MCF 10A (cell line): ENCODE measurements around the gene ZNF783. TPM values are rescaled to one million over a fixed set of nuclear protein-coding genes. Genes with fewer than 3 reads are reported as not detected.

Experiments
- BruUV-seq: library from RNA; stranded (reverse); fragments of 400-500 nt; replicated peaks from 2 replicates; lab custom pipeline; 2021; lab: Mats Ljungman, UMichigan
- CTCF ChIA-PET: fragments of 300-600 bp; sonication (Branson Sonifier 250); formaldehyde crosslinking; extraction: SDS; loops from one replicate; lab custom pipeline; 2021; ENCODE audit warnings: antibody characterized with exemption, inconsistent platforms; lab: Yijun Ruan, JAX
- POLR2A ChIA-PET: fragments of 300-600, 350-650 bp; sonication (Branson Sonifier 250); formaldehyde crosslinking; extraction: SDS; loops from one replicate; lab custom pipeline; 2020; ENCODE audit warnings: antibody characterized with exemption, inconsistent platforms; lab: Yijun Ruan, JAX
- DNase-seq: peaks from one replicate; pipeline ENCODE4 v3.0.0-alpha.2; 2018; ENCODE audit not compliant: unreplicated experiment
- H3K27ac Mint-ChIP-seq: one replicate; pipeline ENCODE4 v1.8.0; 2022; ENCODE audit warnings: mild to moderate bottlenecking, low read depth, mixed read lengths; ENCODE audit not compliant: unreplicated experiment
- H3K27me3 Mint-ChIP-seq: one replicate; pipeline ENCODE4 v1.8.0; 2022; ENCODE audit warnings: mixed read lengths; ENCODE audit not compliant: insufficient read depth, unreplicated experiment
- H3K36me3 Mint-ChIP-seq: one replicate; pipeline ENCODE4 v1.8.0; 2022; ENCODE audit warnings: mild to moderate bottlenecking, moderate library complexity, mixed read lengths; ENCODE audit not compliant: insufficient read depth, unreplicated experiment
- H3K4me1 Mint-ChIP-seq: one replicate; pipeline ENCODE4 v1.8.0; 2022; ENCODE audit warnings: mixed read lengths; ENCODE audit not compliant: insufficient read depth, unreplicated experiment
- H3K4me3 Mint-ChIP-seq: one replicate; pipeline ENCODE4 v1.8.0; 2022; ENCODE audit warnings: mild to moderate bottlenecking, moderate library complexity, mixed read lengths; ENCODE audit not compliant: unreplicated experiment
- H3K9me3 Mint-ChIP-seq: one replicate; pipeline ENCODE4 v1.8.0; 2022; ENCODE audit warnings: mixed read lengths; ENCODE audit not compliant: unreplicated experiment
- intact Hi-C: fragments of 100-400 bp; cut with micrococcal nuclease; formaldehyde crosslinking; loops from 2 replicates; pipeline ENCODE4 v1.14.1; 2022
- total RNA-seq: library from RNA; stranded (reverse); gene quantifications from 2 replicates; pipeline ENCODE4 v1.2.3, GENCODE V29; 2022
- TF ChIP-seq, protein P1 (sequence below): fragments of 200-600 bp; IDR thresholded peaks from one replicate; pipeline ENCODE4 v1.8.0; 2022; ENCODE audit warnings: antibody characterized with exemption, mild to moderate bottlenecking; ENCODE audit not compliant: unreplicated experiment

The ZNF783 gene
- total RNA-seq, 1 experiment from 2014 or later, result 39.5 TPM

DNA sequence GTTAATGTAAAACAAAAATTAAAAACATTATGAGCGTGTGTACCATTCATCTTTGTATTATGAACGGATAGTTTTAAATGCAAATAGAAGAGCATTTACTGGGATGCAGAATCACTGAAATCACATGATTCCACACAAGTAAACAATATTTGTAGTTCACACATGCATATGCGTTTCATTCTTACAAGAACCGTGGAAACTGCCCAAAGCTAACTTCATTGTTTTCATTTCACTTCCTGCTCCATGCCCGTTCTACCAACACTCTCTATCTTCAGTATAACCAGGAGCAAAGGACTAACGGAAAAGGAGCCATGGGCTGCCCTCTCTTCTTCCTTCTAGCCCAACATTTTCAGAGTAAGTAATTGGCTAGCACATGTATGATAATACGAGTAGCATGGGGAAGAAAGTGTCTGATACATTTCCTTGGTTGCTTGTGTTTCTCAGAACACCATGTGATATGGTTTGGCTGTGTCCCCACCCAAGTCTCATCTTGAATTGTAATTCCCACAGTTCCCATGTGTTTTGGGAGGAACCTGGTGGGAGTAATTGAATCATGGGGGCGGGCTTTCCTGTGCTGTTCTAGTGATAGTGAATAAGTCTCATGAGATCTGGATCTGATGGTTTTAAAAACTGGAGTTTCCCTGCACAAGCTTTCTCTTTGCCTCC, 38.8 kb downstream of the ZNF783 start:
- DNase-seq, result no peak
- peaks cover 17% of the 10 kb centered on the region for H3K36me3 Mint-ChIP-seq
- ChIA-PET POLR2A (interaction anchor here (1.2 kb wide), 1 partner anchor 10 kb away, joined by 3 read pairs; no protein-coding TSS in a partner anchor), CTCF (no interaction called here)
- TF ChIP-seq, protein P1, sequence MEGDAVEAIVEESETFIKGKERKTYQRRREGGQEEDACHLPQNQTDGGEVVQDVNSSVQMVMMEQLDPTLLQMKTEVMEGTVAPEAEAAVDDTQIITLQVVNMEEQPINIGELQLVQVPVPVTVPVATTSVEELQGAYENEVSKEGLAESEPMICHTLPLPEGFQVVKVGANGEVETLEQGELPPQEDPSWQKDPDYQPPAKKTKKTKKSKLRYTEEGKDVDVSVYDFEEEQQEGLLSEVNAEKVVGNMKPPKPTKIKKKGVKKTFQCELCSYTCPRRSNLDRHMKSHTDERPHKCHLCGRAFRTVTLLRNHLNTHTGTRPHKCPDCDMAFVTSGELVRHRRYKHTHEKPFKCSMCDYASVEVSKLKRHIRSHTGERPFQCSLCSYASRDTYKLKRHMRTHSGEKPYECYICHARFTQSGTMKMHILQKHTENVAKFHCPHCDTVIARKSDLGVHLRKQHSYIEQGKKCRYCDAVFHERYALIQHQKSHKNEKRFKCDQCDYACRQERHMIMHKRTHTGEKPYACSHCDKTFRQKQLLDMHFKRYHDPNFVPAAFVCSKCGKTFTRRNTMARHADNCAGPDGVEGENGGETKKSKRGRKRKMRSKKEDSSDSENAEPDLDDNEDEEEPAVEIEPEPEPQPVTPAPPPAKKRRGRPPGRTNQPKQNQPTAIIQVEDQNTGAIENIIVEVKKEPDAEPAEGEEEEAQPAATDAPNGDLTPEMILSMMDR, result no peak
- no peaks in the 10 kb centered on the region for H3K9me3 Mint-ChIP-seq
- no peak overlapping the region for H3K27ac Mint-ChIP-seq
- H3K4me3 Mint-ChIP-seq, result no peak overlapping the region
- no peaks in the 10 kb centered on the region for H3K27me3 Mint-ChIP-seq
- intact Hi-C loops, result no loop called here
- H3K4me1 Mint-ChIP-seq, result no peaks in the 10 kb centered on the region
- no TSS peak for BruUV-seq

DNA sequence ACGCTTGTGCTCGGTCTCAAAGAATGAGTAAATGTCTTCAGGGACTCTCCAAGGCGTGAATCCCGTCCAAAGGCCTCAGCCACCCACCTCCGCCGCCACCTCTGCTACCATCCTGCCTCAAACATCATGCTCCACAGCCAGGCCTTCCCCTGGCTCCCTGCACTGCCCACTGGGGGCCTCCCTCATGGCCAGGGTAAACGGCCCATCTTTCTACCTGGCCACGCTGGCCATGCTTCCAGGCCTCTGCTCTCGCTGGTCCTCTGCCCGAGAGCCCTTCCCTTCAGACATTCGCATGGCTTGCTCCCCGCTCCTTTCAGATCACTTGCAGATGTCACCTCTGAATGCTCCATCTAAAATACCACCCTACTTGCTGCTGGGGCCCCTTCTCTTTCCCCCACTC, 40.2 kb downstream of the ZNF783 start:
- intact Hi-C loops, result no loop called here
- TF ChIP-seq, protein P1, result no peak
- H3K4me3 Mint-ChIP-seq, result no peak overlapping the region
- no peaks in the 10 kb centered on the region for H3K4me1 Mint-ChIP-seq
- ChIA-PET POLR2A (interaction anchor here (1.2 kb wide), 1 partner anchor 11 kb away, joined by 3 read pairs; no protein-coding TSS in a partner anchor), CTCF (interaction anchor here (0.6 kb wide), 1 partner anchor 8 kb away, joined by 3 read pairs; no protein-coding TSS in a partner anchor)
- no peaks in the 10 kb centered on the region for H3K27me3 Mint-ChIP-seq
- peaks cover 17% of the 10 kb centered on the region for H3K36me3 Mint-ChIP-seq
- no TSS peak for BruUV-seq
- DNase-seq, result no peak
- H3K9me3 Mint-ChIP-seq, result no peaks in the 10 kb centered on the region
- H3K27ac Mint-ChIP-seq, result no peak overlapping the region

DNA sequence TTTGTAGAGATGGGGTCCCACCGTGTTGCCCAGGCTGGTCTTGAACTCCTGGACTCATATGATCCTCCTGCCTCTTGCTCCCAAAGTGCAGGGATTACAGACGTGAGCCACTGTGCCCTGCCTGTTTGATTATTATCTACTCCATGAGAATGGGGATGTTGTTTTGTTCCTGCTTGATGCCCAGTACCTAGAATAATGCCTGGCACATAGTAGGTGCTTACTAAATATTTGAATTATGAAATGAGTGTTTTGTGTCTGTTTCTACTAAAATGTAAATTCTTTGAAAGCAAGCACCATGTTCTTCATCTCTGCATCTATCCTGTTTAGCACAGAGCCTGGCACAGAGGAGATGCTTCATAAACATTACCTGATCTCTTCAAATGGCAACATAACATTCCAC, 40.9 kb downstream of the ZNF783 start:
- intact Hi-C loops, result no loop called here
- DNase-seq, result no peak
- Mint-ChIP-seq H3K27ac (no peak overlapping the region), H3K4me1 (no peaks in the 10 kb centered on the region), H3K9me3 (no peaks in the 10 kb centered on the region), H3K27me3 (no peaks in the 10 kb centered on the region), H3K4me3 (no peak overlapping the region), H3K36me3 (peaks cover 12% of the 10 kb centered on the region)
- ChIA-PET POLR2A (no interaction called here), CTCF (no interaction called here)
- no TSS peak for BruUV-seq
- TF ChIP-seq, protein P1, result no peak

DNA sequence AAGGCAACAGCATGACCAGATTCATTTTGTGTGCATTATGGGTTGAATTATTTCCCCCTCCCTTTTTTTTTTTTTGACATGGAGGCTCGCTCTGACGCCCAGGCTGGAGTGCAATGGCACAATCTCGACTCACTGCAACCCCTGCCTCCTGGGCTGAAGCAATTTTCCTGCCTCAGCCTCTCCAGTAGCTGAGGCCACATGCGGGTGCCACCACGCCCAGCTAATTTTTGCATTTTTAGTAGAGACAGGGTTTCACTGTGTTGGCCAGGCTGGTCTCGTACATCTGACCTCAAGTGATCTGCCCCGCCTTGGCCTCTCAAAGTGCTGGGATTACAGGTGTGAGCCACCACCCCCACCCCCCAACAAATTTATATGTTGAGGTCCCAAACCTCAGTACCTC, 42.0 kb downstream of the ZNF783 start:
- H3K27me3 Mint-ChIP-seq, result no peaks in the 10 kb centered on the region
- TF ChIP-seq, protein P1, result no peak
- no peak overlapping the region for H3K4me3 Mint-ChIP-seq
- H3K4me1 Mint-ChIP-seq, result no peaks in the 10 kb centered on the region
- ChIA-PET CTCF (no interaction called here), POLR2A (no interaction called here)
- no peak overlapping the region for H3K27ac Mint-ChIP-seq
- intact Hi-C loops, result no loop called here
- H3K9me3 Mint-ChIP-seq, result no peaks in the 10 kb centered on the region
- no peak for DNase-seq
- BruUV-seq, result no TSS peak
- H3K36me3 Mint-ChIP-seq, result peaks cover 6% of the 10 kb centered on the region
